Measurements from ENCODE around the gene RIC8B.
"Not testable (repeated sequence)": the region's sequence is repeated elsewhere in the genome, so short reads cannot be mapped to it uniquely, and the experiment has no call there.

Gene RIC8B

DNA sequence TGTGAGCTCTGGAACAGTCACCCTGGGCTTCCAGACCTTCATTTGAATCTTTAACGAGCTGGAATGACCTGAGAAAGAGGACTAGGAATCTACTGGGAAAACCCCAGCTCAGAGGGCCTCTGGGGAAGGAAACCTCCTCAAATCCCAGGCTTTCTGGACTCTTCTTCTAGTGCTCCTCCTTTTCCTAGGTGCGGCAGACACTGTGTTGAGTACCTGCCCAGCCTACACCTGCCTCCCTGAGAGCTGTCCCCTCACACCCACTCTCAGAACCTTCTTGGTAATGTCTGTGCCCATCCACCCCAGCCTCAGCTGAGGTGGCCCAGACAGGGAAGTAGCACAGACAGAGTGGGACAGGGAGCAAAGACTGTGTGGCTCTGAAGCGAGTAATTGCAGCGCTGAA lies 133.4 kb downstream of the RIC8B start:
- no peak for DNase-seq

GRCh38 chr12:106908561-106908960 lies 134.1 kb downstream of the RIC8B start:
- DNase-seq = no peak

- DNase-seq = no peak
Measured at GRCh38 chr12:106910202-106910601, 135.7 kb downstream of the RIC8B start.

DNA sequence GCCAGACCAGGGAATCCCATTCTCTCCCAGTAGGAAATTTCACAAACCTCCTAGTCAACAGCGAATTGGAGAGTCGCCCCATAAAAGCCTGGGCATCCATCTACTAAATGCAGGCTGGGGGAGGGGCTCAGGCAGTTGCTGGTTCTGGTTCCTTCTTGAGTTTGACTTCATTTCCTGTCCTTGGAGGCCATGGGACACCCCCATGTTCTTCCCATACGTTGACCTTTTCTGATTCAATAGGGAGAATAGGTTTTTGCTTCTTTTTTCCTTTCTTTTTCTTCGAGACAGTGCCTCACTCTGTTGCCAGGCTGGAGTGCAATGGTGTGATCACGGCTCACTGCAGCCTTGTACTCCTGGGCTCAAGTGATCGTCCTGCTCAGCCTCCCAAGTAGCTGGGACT lies 137.1 kb downstream of the RIC8B start:
- no peak for DNase-seq

GRCh38 chr12:106913456-106913855 lies 139.0 kb downstream of the RIC8B start:
- no peak for DNase-seq

DNA sequence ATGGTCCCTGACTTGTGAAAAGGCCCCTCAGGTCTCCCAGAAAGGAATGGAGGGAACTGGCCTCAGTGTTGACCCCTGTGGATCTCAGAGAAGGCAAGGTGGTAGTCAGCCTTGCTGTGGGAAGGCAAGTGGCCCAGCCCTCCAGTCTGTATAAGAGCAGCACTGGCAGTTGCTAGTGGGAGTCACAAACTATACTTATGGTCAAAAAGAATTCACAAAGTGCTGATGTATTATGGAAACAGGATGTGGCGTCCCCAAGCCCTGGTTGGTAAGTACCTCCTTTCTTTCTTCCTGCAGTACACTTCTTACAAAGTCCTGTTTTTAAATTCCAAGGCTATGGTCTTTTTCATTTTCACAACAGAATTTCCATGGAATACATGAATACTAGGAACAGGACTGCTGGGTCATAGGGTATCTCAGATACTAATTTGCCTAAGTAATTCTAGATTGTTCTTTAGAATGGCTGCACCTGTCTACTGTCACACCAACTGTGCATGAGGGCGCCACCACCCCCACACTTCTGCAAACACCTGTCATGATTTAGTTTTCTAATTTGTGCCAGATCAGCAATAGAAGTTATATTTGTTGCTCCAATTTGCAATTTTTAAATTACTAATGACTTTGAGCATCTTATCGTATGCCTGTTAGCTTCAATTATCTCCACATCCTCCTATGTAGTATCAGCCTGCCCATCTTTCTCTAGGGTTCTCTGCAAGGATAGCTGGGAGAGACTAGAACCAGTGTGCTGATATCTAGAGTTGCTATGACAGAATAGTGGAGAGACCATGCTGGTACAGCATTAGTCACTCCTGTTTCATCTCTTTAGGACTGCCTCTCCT lies 140.5 kb downstream of the RIC8B start:
- no peak for DNase-seq

GRCh38 chr12:106915635-106916026 lies 141.1 kb downstream of the RIC8B start:
- DNase-seq = no peak

DNA sequence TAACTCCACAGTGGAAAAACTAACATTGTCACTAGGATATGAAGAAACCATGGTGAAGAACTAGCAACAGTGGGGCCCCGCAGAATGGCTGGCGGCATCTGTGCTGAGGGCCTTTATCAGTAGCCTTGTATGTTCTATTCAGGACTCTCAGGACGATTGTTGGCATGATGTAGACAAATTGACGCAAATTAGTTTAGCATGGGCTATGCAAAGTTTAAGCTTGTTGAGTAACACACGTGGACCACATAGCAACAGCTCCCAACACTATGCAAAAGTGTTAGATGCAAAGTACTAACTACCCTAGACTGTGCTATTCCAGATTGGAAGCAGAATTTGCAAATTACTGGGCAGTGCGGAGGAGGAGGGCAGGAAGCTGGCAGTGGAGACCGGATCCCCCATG lies 143.0 kb downstream of the RIC8B start:
- no peak for DNase-seq

DNA sequence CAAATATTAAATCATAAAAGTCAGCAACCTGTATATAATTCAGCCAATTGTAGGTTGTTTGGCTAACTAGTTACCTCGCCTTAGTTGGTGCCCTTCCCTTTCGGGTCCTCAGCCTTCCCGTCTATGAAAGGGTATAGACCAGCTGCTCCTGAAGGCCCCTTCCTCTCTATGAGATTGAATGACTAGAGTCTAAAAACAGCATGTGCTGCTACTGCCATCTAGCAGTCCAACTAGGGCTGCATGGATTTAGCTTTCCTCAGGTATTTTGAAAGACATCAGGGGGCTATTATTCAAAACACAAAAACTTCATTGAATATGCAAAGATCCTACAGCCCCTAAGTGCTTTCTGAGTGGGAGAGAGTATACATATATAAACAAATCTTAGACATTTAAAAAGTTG lies 144.3 kb downstream of the RIC8B start:
- DNase-seq = no peak

DNA sequence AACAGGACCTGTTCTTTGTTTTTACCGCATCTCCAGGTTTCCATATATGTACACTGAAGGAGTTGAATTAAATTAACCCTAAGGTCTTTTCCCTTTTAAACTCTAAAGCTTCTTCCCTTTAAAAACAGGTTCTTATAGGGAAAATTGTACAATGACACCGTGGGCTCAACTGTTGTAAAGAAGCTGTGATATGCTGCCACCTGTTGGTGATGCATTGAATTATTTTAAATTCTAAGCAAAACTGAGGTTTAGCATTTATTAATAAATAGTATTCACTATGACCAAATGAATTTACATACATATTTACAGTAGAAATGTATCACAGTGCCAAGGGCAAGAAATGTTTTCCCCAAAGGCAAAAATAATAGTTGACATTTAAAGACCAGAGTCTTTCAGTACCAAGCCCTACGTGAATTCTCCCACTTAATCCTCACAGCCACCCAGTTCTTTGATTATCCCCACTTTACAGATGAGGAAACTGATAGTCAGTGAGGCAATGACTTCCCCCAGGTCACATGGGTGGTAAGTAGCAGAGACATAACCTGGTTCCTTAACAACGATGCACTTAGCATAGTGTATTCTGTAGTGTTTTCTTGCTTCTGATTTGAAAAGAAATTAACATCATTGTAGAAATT lies 145.5 kb downstream of the RIC8B start:
- DNase-seq = peak; percentile 50

GRCh38 chr12:106921976-106922375 lies 147.5 kb downstream of the RIC8B start:
- DNase-seq = not testable (repeated sequence)

GRCh38 chr12:106923594-106923993 lies 149.1 kb downstream of the RIC8B start:
- DNase-seq = not testable (repeated sequence)

GRCh38 chr12:106924268-106924861 lies 149.9 kb downstream of the RIC8B start:
- no peak for DNase-seq

DNA sequence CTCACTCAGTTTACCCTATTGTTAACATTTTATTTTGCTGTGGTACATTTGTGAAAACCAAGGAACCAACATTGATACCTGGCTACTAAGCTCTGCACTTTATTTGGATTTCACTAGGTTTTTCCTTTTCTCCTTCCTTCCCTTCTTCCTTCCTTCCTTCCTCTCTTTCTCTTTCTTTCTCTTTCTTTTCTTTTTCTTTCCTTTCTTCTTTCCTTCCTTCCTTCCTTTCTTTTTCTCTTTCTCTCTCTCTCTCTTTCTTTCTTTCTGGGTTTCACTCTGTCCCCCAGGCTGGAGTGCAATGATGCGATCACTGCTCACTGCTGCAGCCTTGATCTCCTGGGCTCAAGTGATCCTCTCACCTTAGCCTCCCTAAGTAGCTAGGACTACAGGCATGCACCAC lies 152.2 kb downstream of the RIC8B start:
- DNase-seq = no peak

GRCh38 chr12:106934277-106934676 lies 159.8 kb downstream of the RIC8B start:
- DNase-seq = no peak

Data from fibroblast of skin of abdomen (primary cell).